ENCODE results near the gene ZMYND19.
A peak's percentile ranks its signal among the peaks of the same experiment; 100 is the strongest.

The ZMYND19 gene

DNA sequence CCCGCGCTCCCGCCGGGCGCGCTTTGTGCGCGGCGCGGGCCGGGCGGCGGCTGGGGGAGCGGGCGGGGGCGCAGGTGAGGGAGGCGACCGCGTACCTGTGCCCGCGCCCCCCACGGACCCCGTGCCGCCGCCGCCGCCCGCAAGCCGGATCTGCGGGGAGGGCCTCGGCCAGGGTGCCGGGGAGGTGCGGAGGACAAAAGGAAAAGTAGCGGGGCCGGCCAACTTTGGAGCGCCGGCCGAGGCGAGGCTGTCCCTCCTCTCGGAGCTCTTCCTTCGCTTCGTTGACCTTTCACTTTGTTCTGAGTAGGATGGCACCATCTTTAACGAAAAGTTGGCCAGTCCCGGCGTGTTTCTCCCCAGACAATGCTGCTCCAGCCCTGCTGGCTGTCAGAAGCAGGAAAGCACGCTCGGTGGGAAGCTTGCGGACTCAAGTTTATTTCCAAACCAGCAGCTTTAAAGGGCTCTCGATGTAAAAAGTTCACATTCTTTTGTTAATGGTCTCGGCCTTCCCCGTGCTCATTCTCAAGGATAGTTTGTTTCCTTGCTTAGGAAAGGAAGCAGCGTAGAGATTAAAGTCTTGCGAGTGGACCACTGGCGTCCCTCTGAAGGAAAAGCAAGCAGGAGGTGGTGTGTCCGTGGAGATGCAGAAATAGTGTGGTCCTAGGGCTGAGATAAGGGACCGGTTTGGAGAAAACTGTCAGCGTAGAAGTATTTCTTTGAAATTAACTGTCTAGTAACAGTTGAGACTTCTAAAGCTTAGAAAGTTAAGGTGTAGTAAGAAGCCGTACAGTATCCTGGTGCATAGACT is 29.1 kb upstream of the ZMYND19 start:
- no peak for DNase-seq (ENCODE audit: low read depth)
- TF ChIP-seq CTCF (conservative IDR thresholded peaks at IDR 0.05; ENCODE audit: low read depth, low read length), result no peak
- peak overlapping the region; percentile 87 for H3K4me3 ChIP-seq (ENCODE audit: low read length)

DNA sequence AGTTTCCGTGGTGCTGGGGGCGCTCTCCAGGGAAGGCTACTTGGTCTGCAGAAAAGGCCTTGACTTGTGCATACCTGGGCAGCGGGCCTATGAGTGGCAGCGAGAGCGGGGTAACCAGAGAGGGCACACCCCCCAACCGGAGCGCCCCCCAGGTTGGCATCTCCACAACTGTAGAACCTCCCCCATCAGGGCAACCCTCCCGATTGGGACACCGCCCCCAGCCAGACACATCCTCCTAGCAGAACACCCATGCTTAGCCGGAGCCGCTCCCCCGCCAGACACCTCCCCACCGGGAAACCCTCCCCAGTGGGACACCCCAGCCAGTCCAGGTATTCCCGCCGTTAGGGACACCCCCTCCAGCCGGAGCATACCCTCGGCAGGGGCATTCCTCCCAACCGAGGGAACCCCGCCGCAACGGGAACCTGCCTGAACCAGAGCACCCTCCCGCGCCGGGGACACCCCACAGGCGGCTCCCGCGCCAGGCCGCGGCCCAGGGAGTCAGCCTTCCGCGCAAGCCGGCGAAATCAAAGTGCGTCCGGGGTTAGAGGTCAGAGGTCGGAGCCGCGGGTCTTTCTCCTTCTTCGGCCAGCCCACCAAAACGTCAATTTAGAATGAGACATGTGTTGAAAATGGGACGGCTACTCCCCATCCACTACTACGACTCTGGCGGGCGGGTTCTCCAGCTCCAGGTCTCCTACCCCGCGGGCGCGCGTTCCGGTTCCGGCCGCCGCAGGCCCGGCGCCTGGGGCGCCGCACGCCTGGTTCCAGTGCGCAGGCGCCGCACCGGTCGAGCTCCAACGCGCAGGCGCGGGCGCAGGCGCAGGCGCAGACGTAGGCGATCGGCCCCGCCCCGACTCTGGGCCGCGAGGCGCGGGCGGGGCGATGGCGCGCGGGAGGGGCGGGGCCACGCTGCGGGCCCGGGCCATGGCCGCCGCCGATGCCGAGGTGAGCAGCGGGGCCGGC is 28.1 kb upstream of the ZMYND19 start, which contains the start of gene EHMT1:
Gene EHMT1 (plus strand): TSS at position 901 of the 963 bp plus-strand sequence. CDS start 24 bp downstream, at position 925.
- H3K4me3 ChIP-seq (ENCODE audit: low read length), result peak within 1 kb of the TSS; percentile 91
- no peak for TF ChIP-seq CTCF (conservative IDR thresholded peaks at IDR 0.05; ENCODE audit: low read depth, low read length)
- DNase-seq (ENCODE audit: low read depth), result no peak

DNA sequence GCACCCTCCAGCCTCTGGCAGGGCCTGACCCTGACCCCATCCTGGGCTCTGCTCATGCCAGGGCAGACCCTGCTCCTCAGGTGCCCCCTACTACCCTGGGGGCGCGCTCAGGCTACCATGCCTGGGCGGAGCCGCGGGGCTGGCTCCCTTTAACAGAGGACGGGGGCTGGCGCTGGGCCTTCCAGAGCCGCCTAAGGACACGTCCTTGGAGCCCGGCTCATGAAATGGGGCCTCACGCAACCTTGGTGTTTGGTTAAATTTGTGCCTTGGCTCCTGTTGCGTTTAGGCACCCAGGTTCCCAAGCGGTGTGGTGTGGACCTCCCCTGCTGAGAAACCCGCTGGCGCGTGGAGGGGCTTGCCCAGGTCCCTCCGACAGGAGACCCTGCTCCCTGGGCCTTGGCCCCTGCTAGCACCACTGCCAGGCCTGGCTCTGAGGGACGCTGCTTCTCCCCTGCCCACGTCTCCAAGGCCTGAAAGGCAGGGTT is 25.1 kb upstream of the ZMYND19 start:
- TF ChIP-seq CTCF (conservative IDR thresholded peaks at IDR 0.05; ENCODE audit: low read depth, low read length), result no peak
- no peak for DNase-seq (ENCODE audit: low read depth)
- H3K4me3 ChIP-seq (ENCODE audit: low read length), result no peak overlapping the region

DNA sequence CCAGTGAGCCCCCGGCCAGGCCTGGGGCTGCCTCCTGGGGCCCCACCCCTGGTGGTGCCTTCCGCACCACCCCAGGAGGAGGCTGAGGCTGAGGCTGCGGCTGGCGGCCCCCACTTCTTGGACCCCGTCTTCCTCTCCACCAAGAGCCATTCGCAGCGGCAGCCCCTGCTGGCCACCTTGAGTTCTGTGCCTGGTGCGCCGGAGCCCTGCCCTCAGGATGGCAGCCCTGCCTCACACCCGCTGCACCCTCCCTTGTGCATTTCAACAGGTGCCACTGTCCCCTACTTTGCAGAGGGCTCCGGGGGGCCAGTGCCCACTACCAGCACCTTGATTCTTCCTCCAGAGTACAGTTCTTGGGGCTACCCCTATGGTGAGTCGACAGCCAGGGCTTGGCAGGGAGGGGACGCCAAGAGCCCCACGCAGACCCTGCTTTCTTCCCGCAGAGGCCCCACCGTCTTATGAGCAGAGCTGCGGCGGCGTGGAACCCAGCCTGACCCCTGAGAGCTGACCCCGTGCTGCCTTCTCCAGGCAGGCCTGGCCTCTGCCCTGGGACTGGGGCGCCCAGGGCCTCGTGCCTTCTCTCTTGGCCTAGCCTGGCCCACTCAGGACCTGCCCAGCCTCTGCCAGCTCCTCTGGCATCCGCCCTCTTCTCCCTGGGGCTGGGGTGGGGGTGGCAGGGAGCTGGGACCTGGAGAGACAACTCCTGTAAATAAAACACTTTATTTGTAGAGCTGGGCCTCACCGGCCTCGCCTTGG is 24.5 kb upstream of the ZMYND19 start:
- H3K4me3 ChIP-seq (ENCODE audit: low read length), result no peak overlapping the region
- DNase-seq (ENCODE audit: low read depth), result no peak
- no peak for TF ChIP-seq CTCF (conservative IDR thresholded peaks at IDR 0.05; ENCODE audit: low read depth, low read length)

- TF ChIP-seq CTCF (conservative IDR thresholded peaks at IDR 0.05; ENCODE audit: low read depth, low read length), result no peak
- DNase-seq (ENCODE audit: low read depth), result no peak
- H3K4me3 ChIP-seq (ENCODE audit: low read length), result no peak overlapping the region
These were observed 23.6 kb upstream of the ZMYND19 start for GRCh38 chr9:137613738-137614523.

DNA sequence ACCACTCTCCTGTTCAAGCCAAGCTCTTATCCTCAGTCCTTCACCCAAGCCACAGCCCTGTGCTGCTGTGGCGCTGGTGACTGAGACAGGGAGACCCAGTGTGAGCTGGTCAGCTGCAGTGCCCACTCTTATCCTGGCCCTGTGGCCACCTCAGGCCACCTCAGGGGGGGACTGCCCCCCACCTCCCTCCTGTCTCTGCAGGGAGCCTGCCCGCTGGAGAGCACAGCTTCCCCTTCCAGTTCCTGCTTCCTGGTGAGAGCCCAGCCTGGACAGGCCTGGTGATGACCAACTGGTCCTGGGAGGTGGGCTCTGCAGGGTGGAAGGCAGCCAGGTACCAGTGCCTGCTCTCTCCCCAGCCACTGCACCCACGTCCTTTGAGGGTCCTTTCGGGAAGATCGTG is 22.9 kb upstream of the ZMYND19 start:
- no peak overlapping the region for H3K4me3 ChIP-seq (ENCODE audit: low read length)
- DNase-seq (ENCODE audit: low read depth), result no peak
- TF ChIP-seq CTCF (conservative IDR thresholded peaks at IDR 0.05; ENCODE audit: low read depth, low read length), result no peak
